Skeletal muscle tissue (tissue), 4 donors: ENCODE data around the gene TMEM212. TPM values are rescaled to one million over a fixed set of nuclear protein-coding genes. Genes with fewer than 3 reads are reported as not detected.

Experiments
- H3K27ac ChIP-seq: one replicate; pipeline ENCODE4 v1.7.0; 2013; ENCODE audit warnings: mild to moderate bottlenecking, low read depth, low read length, inconsistent platforms
- H3K27me3 ChIP-seq, 3 donors: one replicate each; pipeline ENCODE4 v1.7.0; 2013; ENCODE audit warnings: low read length in 3 of 3; ENCODE audit not compliant: control insufficient read depth in 3 of 3, insufficient read depth in 3 of 3
- H3K36me3 ChIP-seq, 3 donors: one replicate each; pipeline ENCODE4 v1.7.0; 2013; ENCODE audit warnings: low read length in 3 of 3; ENCODE audit not compliant: control insufficient read depth in 3 of 3, insufficient read depth in 3 of 3
- H3K4me1 ChIP-seq, 3 donors: one replicate each; pipeline ENCODE4 v1.7.0; 2013; ENCODE audit warnings: low read length in 3 of 3, mild to moderate bottlenecking in 3 of 3; ENCODE audit not compliant: control insufficient read depth in 3 of 3, insufficient read depth in 3 of 3
- H3K4me3 ChIP-seq, 3 donors: one replicate each; pipeline ENCODE4 v1.7.0; 2013; ENCODE audit warnings: low read length in 3 of 3
- H3K9ac ChIP-seq, 3 donors: one replicate each; pipeline ENCODE4 v1.7.0; 2013; ENCODE audit warnings: low read length in 3 of 3, mild to moderate bottlenecking in 3 of 3, moderate library complexity in 2 of 3, low read depth in 1 of 3
- H3K9me3 ChIP-seq, 3 donors: one replicate each; pipeline ENCODE4 v1.7.0; 2013; ENCODE audit warnings: low read length in 3 of 3; ENCODE audit not compliant: control insufficient read depth in 3 of 3
- total RNA-seq: library from RNA; depleted of rRNA; stranded (reverse); fragments of >200 nt; gene quantifications from one replicate; pipeline ENCODE4 v1.2.3, GENCODE V29; 2014
- donor health status: Osteomylitis.

The TMEM212 gene
- total RNA-seq, 1 donor from 2014 or later: not detected

DNA sequence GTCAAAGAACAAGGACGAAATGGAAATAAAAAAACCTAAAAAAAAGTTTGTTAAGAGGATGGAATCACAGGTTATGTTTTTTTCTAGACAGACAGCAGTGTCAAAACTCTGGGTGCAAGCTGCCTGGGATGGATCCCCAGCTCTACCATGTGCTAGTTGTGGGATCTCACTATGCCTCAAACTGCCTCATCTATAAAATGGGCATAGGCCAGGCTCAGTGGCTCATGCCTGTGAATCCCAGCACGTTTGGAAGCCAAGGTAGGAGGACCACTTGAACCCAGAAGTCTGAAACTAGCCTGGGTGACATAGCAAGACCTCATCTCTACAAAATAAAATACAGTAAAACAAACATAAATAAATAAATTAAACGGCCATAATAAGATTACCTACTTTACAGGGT is 37.5 kb upstream of the TMEM212 start:
- H3K4me3 ChIP-seq: no peak overlapping the region
- H3K9ac ChIP-seq: no peak overlapping the region
- no peaks in the 10 kb centered on the region for H3K27me3 ChIP-seq
- peak overlapping the region; percentile 64 for H3K27ac ChIP-seq
- H3K4me1 ChIP-seq: peaks cover 9 to 26% (median 23%) of the 10 kb centered on the region in 3 donors
- no peaks in the 10 kb centered on the region for H3K9me3 ChIP-seq
- no peaks in the 10 kb centered on the region for H3K36me3 ChIP-seq

DNA sequence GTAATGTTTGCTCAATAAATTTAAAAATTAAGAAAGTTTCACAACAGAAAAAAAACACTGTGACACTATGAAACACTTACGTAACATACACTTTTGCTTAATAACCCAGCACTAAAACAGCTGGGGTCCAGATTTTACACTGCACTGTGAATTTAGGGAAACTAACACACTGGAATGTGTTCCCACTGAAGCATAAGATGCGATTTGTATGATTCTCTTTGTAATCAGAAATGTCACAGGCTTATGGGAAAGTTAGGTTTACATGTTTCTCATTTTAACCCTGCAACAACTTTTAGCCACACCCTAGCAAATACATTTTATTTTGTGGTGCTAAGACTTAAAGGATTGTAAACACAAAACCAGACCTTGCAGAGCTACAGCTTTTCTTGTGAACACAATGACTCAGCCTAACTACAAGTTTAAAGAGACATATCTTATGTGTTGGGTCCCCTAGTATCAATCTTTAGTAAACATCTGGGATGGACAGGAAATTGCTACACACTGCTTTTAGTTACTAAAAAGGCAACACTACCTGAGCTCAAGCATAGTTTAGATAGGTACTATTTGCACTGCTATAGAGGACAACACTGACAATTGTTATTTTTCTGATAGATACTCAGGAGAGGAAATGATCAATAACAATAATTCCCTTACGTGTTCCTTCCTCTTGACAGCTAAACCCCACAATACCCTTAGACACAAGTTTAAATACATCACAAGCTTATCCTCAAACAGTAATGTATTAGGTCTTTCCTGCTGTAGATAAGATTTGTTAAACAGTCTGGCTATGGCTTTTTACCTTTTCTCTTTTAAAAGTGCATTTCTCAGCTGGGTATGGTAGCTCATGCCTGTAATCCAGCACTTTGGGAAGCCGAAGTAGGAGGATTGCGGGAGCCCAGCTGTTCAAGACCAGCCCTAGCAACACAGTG is 36.7 kb upstream of the TMEM212 start:
- Histone ChIP-seq H3K4me3 (no peak overlapping the region), H3K27me3 (no peaks in the 10 kb centered on the region), H3K27ac (no peak overlapping the region), H3K36me3 (no peaks in the 10 kb centered on the region), H3K9me3 (no peaks in the 10 kb centered on the region), H3K9ac (no peak overlapping the region), H3K4me1 (peaks cover 9 to 23% (median 22%) of the 10 kb centered on the region in 3 donors)

DNA sequence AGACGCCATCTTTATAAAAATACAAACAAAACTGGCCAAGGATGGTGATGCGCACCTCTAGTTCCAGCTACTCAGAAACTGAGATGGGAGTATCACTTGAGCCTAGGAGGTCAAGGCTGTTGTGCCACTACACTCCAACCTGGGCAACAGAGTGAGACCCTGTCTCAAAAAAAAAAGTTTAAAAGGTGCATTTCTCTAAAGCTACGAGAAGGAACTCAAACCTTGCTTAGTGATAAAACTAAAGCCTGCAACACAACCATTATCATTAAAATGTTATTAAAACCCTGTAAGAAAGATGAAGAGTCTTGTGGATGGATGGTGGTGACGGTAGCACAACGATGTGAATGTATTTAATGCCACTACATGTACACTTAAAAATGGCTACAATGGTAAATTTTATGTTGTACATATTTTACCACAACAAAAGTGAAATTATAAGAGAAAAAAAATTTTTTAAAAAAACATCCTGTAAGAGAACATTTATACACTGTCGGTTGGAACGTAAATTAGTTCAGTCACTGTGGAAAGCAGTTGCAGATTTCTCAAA is 35.9 kb upstream of the TMEM212 start:
- H3K9ac ChIP-seq: no peak overlapping the region
- H3K4me3 ChIP-seq: no peak overlapping the region
- no peaks in the 10 kb centered on the region for H3K27me3 ChIP-seq
- H3K4me1 ChIP-seq: peaks cover 9 to 21% (median 18%) of the 10 kb centered on the region in 3 donors
- no peak overlapping the region for H3K27ac ChIP-seq
- no peaks in the 10 kb centered on the region for H3K9me3 ChIP-seq
- H3K36me3 ChIP-seq: no peaks in the 10 kb centered on the region

DNA sequence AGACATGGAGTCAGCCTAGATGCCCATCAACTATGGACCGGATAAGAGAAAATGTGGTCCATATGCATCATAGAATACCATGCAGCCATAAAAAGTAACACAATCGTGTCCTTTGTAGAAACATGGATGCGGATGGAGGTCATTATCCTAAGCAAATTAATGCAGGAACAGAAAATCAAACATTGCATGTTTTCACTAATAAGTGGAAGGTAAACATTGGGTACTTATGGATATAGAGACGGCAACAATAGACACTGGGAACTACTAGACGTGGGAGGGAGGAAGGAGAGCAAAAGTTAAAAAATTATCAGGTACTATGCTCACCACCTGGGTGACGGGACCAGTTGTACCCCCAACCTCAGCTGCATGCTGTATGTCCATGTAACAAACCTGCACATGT is 35.3 kb upstream of the TMEM212 start:
- H3K27ac ChIP-seq: no peak overlapping the region
- no peaks in the 10 kb centered on the region for H3K9me3 ChIP-seq
- peaks cover 9 to 21% (median 14%) of the 10 kb centered on the region in 3 donors for H3K4me1 ChIP-seq
- H3K4me3 ChIP-seq: no peak overlapping the region
- H3K27me3 ChIP-seq: no peaks in the 10 kb centered on the region
- H3K9ac ChIP-seq: no peak overlapping the region
- H3K36me3 ChIP-seq: no peaks in the 10 kb centered on the region

DNA sequence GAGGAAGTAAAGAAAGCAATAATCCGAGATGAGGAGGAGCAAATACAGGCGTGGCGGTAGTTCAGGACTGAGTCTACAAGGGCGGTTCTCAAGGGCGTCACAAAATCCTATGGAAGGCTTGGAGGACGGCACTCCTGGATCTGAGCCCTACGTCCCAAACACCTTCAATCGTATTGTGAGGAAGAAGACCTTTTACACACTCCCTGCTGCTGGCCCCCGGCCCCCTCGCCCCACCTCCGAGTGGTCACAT is 33.6 kb upstream of the TMEM212 start:
- Histone ChIP-seq H3K9me3 (no peaks in the 10 kb centered on the region), H3K36me3 (no peaks in the 10 kb centered on the region), H3K4me3 (peak overlapping the region; percentile 80 to 83 (median 81)), H3K4me1 (peaks cover 9 to 17% (median 12%) of the 10 kb centered on the region in 3 donors), H3K27ac (peak overlapping the region; percentile 73), H3K27me3 (no peaks in the 10 kb centered on the region), H3K9ac (peak overlapping the region; percentile 69 to 80 (median 78))

DNA sequence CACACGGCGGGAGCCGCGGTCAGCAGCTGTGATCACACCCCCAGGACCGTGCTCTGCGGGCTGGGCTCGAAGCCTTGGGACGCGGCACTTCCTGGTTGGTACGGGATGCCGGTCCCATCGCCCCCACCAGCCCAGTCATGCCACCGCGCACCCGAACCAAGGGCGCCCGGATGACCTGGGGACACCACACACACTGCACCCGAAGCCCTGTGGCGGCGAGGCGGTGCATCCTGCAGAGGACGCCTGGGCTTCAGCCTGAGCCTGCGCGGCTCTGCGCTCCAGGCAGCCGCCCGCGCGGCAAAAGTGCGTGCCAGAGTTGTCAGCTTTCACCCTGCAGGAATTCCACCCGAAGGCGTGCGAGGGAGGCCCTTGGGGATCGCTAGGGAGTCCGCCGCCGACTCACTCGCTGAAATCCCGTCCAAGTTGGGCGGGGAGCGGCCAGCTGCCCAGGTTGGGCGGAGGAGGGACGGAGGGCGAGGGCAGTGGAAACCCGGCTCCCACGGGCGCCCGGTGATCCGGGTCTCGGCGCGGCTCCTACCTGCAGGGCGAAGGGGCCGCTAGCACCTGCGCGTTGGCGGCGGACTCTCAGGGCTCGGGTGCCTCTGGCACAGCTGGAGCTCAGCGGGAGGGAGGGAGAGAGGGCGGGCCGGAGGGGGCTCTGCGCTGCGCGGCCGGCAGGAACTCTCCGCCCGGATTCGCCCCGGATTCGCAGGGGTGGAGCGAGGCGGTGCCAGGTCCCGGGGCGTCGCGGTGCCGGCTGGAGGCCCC is 33.1 kb upstream of the TMEM212 start, which contains the start of gene PLD1:
Gene PLD1, minus strand, starts transcription at position 623 of the 768 bp plus-strand sequence. CDS start 72,432 bp downstream, outside the sequence.
- Histone ChIP-seq H3K4me3 (peak within 1 kb of the TSS; percentile 80 to 83 (median 81)), H3K9me3 (no peaks in the 10 kb centered on the region), H3K27ac (peak within 1 kb of the TSS; percentile 73), H3K36me3 (no peaks in the 10 kb centered on the region), H3K27me3 (no peaks in the 10 kb centered on the region), H3K9ac (peak within 1 kb of the TSS; percentile 69 to 80 (median 78)), H3K4me1 (peaks cover 9 to 17% (median 9%) of the 10 kb centered on the region in 3 donors)

DNA sequence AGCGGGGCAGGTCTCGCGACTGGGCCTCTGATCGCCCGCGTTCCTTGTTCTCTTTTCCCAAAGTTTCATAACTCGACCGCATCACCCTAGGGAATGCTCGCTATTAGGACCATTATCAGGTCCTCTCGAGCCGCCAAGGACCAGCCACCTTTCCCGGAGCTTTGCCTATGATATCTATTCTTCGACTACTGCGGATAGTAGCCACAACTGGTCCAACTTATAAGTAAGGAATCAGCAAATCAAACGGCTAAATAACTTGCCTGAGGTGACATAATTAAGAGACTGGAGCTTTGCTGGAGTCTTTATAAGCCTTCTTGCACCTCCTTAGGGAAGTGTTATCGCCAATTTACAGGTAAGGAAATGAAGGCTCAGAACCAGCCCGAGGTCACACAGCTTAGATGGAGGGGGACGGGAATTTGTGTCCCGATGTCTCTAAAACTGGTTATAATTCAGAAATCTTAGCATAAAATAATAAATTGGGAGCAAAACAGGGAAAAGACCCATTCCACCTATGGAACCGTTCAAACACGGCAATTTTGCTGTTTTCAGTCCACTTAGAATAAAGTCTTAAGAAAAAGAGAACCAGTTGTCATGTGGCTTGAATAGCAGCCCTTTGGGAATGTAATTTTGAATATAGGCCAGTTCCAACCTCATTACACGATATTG is 32.4 kb upstream of the TMEM212 start:
- Histone ChIP-seq H3K4me1 (peaks cover 5 to 17% (median 9%) of the 10 kb centered on the region in 3 donors), H3K9ac (peak overlapping the region; percentile 69 to 80 (median 78)), H3K27me3 (no peaks in the 10 kb centered on the region), H3K36me3 (no peaks in the 10 kb centered on the region), H3K9me3 (no peaks in the 10 kb centered on the region), H3K4me3 (peak overlapping the region; percentile 64 to 83 (median 81)), H3K27ac (peak overlapping the region; percentile 73)

DNA sequence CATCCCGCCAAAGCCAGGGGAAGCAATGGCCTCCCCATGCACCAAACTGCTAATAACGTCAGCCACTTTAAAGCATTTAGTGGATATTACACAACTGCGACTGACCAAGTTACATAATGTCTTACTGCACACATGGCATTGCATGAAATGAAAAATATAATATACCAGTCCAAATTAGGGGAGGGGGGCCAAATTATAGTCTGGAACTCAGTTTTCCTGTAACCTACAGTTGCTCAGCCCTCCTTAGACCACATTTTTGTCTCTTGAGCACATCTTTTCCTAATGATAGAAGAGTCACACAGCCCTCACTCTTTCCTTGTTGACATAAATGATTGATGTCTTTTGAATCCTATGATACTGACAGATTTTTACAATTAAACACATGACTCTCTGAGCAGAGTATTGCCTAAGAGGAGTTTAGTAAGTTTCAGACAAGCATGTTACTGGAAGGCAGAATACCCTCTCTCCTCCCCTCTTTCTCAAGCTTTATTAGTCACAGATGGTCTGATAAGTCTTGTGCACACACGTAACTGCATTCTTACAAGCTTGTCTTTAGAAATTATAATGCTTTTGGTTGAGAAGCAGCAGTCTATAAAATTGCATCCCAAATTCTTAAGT is 31.7 kb upstream of the TMEM212 start:
- no peak overlapping the region for H3K9ac ChIP-seq
- H3K4me3 ChIP-seq: no peak overlapping the region

DNA sequence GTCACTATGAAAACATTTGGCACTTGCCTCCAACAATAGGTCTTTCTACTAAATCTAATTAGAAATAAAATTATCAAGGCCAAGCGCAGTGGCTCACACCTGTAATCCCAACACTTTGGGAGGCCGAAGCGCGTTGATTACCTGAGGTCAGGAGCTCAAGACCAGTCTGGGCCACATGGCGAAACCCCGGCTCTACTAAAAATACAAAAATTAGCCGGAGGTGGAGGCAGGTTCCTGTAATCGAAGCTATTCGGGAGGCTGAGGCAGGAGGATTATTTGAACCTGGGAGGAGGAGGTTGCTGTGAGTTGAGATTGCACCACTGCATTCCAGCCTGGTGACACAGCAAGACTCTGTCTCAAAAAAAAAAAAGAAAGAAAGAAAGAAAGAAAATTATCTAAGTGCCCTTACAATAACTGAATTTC is 31.2 kb upstream of the TMEM212 start:
- H3K36me3 ChIP-seq: no peaks in the 10 kb centered on the region
- H3K4me1 ChIP-seq: peaks cover 5 to 11% (median 9%) of the 10 kb centered on the region in 3 donors
- H3K9me3 ChIP-seq: no peaks in the 10 kb centered on the region
- peak overlapping the region; percentile 73 for H3K27ac ChIP-seq
- no peak overlapping the region for H3K4me3 ChIP-seq
- H3K9ac ChIP-seq: no peak overlapping the region
- no peaks in the 10 kb centered on the region for H3K27me3 ChIP-seq

More for the DNA sequence above, 31.7 kb upstream of the TMEM212 start:
- Histone ChIP-seq H3K27ac (peak overlapping the region; percentile 73), H3K36me3 (no peaks in the 10 kb centered on the region), H3K4me1 (peaks cover 5 to 14% (median 9%) of the 10 kb centered on the region in 3 donors), H3K9me3 (no peaks in the 10 kb centered on the region), H3K27me3 (no peaks in the 10 kb centered on the region)
